Hepatocyte (in vitro differentiated cells): ENCODE results near the gene ZNF776. TPM values are rescaled to one million over a fixed set of nuclear protein-coding genes. Genes with fewer than 3 reads are reported as not detected.
A peak's percentile ranks its signal among the peaks of the same experiment; 100 is the strongest.

Source experiments
- DNase-seq: peaks from one replicate; pipeline ENCODE4 v3.0.0-alpha.2; 2016; ENCODE audit warnings: low spot score
- H2AFZ ChIP-seq: fragments of 200-600 bp; sonication (generic); 2 replicates; pipeline ENCODE4 v1.6.0; 2016; ENCODE audit warnings: antibody characterized with exemption, mild to moderate bottlenecking
- H3K27ac ChIP-seq: fragments of 200-600 bp; sonication (generic); 2 replicates; pipeline ENCODE4 v1.5.1; 2016; ENCODE audit warnings: mild to moderate bottlenecking
- H3K27me3 ChIP-seq: fragments of 200-600 bp; sonication (generic); 2 replicates; pipeline ENCODE4 v1.6.1; 2016
- H3K36me3 ChIP-seq: fragments of 200-600 bp; sonication (generic); replicated peaks from 2 replicates; pipeline ENCODE4 v1.5.1; 2016; ENCODE audit warnings: low read depth; ENCODE audit not compliant: insufficient read depth
- H3K4me1 ChIP-seq: fragments of 200-600 bp; sonication (generic); 2 replicates; pipeline ENCODE4 v1.5.1; 2016; ENCODE audit warnings: mild to moderate bottlenecking, moderate library complexity; ENCODE audit not compliant: insufficient read depth
- H3K4me2 ChIP-seq: fragments of 200-600 bp; sonication (generic); 2 replicates; pipeline ENCODE4 v1.6.0; 2016
- H3K4me3 ChIP-seq: fragments of 200-600 bp; sonication (generic); 2 replicates; pipeline ENCODE4 v1.5.1; 2016; ENCODE audit warnings: mild to moderate bottlenecking
- H3K79me2 ChIP-seq: fragments of 200-600 bp; sonication (generic); 2 replicates; pipeline ENCODE4 v1.6.0; 2017; ENCODE audit warnings: mild to moderate bottlenecking
- H3K9me2 ChIP-seq: fragments of 200-600 bp; sonication (generic); replicated peaks from 2 replicates; pipeline ENCODE4 v1.6.0; 2017; ENCODE audit warnings: mild to moderate bottlenecking; ENCODE audit not compliant: insufficient read depth
- H3K9me3 ChIP-seq: fragments of 200-600 bp; sonication (generic); 2 replicates; pipeline ENCODE4 v1.5.1; 2016; ENCODE audit warnings: low read depth, mild to moderate bottlenecking
- H4K20me1 ChIP-seq: fragments of 200-600 bp; sonication (generic); 2 replicates; pipeline ENCODE4 v1.6.0; 2016; ENCODE audit warnings: mild to moderate bottlenecking; ENCODE audit not compliant: insufficient read depth, poor library complexity, severe bottlenecking
- CTCF ChIP-seq: fragments of 200-600 bp; sonication (generic); IDR thresholded peaks from 2 replicates; pipeline ENCODE4 v1.5.1; 2016; ENCODE audit warnings: antibody characterized with exemption, mild to moderate bottlenecking; ENCODE audit not compliant: poor library complexity
- EZH2 ChIP-seq: fragments of 200-600 bp; sonication (generic); IDR thresholded peaks from 2 replicates; pipeline ENCODE4 v1.6.1; 2016; ENCODE audit warnings: antibody characterized with exemption, mild to moderate bottlenecking, borderline replicate concordance
- EZH2phosphoT487 ChIP-seq: fragments of 200-600 bp; sonication (generic); IDR thresholded peaks from one replicate; pipeline ENCODE4 v1.6.1; 2018; ENCODE audit warnings: antibody characterized with exemption, mild to moderate bottlenecking, low read depth, moderate library complexity; ENCODE audit not compliant: unreplicated experiment, severe bottlenecking
- WGBS: methylation state at CpG from one replicate; pipeline ENCODE4 v1.1.6; 2016; ENCODE audit warnings: low lambda C conversion rate; ENCODE audit errors: missing lambda C conversion rate; 5-methylcytosine and 5-hydroxymethylcytosine counted together
- polyA plus RNA-seq: library from polyadenylated mRNA; unstranded; fragments of >200 nt; fragmentation: Nextera tagmentation; extraction: Ambion mirVana; gene quantifications from 2 replicates; pipeline ENCODE4 v1.2.1, GENCODE V29; 2016
- total RNA-seq: library from RNA; depleted of rRNA; stranded (reverse); fragments of >200 nt; gene quantifications from 2 replicates; pipeline ENCODE4 v1.2.3, GENCODE V29; 2014

The ZNF776 gene
- total RNA-seq (10.3 and 11.4 TPM in 2 replicates), polyA plus RNA-seq (8.2 and 10.6 TPM in 2 replicates)

- H3K27ac ChIP-seq = peak within 1 kb of the TSS; percentile 90
- H3K4me1 ChIP-seq = peaks cover 14% of the 10 kb centered on the region
- DNase-seq = peak; percentile 93
- H2AFZ ChIP-seq = peak within 1 kb of the TSS; percentile 67
- 3% methylated on average over 51 of the region's 51 CpGs for WGBS
- peaks cover 40% of the 10 kb centered on the region for H3K79me2 ChIP-seq
- peak within 1 kb of the TSS; percentile 83 for H3K4me2 ChIP-seq
- H3K36me3 ChIP-seq = no peaks in the 10 kb centered on the region
- peak within 1 kb of the TSS; percentile 61 for H3K4me3 ChIP-seq
- no peaks in the 10 kb centered on the region for H4K20me1 ChIP-seq
- no peak for TF ChIP-seq EZH2
- no peak for TF ChIP-seq EZH2phosphoT487
- no peak for TF ChIP-seq CTCF
- no peaks in the 10 kb centered on the region for H3K9me2 ChIP-seq
- H3K9me3 ChIP-seq = no peaks in the 10 kb centered on the region
- no peaks in the 10 kb centered on the region for H3K27me3 ChIP-seq
Measured at GRCh38 chr19:57746580-57747471, at the start of gene ZNF776. Gene ZNF776, plus strand, starts transcription at chr19:57746815. Its CDS starts 244 bp downstream, at chr19:57747059.

- Histone ChIP-seq H3K9me2 (no peaks in the 10 kb centered on the region), H3K4me2 (no peak overlapping the region), H2AFZ (no peak overlapping the region), H3K4me1 (no peaks in the 10 kb centered on the region), H3K27me3 (no peaks in the 10 kb centered on the region), H3K9me3 (no peaks in the 10 kb centered on the region), H3K4me3 (no peak overlapping the region), H4K20me1 (no peaks in the 10 kb centered on the region), H3K27ac (no peak overlapping the region), H3K36me3 (peaks cover 6% of the 10 kb centered on the region), H3K79me2 (peaks cover 74% of the 10 kb centered on the region)
- no peak for DNase-seq
- 98% methylated on average over 6 of the region's 6 CpGs for WGBS
- TF ChIP-seq EZH2phosphoT487 (no peak), CTCF (no peak), EZH2 (no peak)
Measured at GRCh38 chr19:57701625-57702024, 45.0 kb upstream of the ZNF776 start.

GRCh38 chr19:57706346-57706745 lies 40.3 kb upstream of the ZNF776 start:
- no peak for TF ChIP-seq EZH2
- no peak for TF ChIP-seq CTCF
- TF ChIP-seq EZH2phosphoT487 = no peak
- WGBS = 100% methylated on average over 1 of the region's 1 CpG

More at GRCh38 chr19:57706346-57706745, 40.3 kb upstream of the ZNF776 start:
- Histone ChIP-seq H4K20me1 (no peaks in the 10 kb centered on the region), H2AFZ (no peak overlapping the region), H3K36me3 (peaks cover 3% of the 10 kb centered on the region), H3K79me2 (peaks cover 66% of the 10 kb centered on the region), H3K27me3 (no peaks in the 10 kb centered on the region), H3K27ac (no peak overlapping the region), H3K4me3 (no peak overlapping the region), H3K4me1 (peaks cover 13% of the 10 kb centered on the region), H3K9me3 (no peaks in the 10 kb centered on the region), H3K9me2 (no peaks in the 10 kb centered on the region), H3K4me2 (peak overlapping the region; percentile 98)
- no peak for DNase-seq
